Endothelial cell (in vitro differentiated cells): ENCODE measurements around the gene PATJ. TPM values are rescaled to one million over a fixed set of nuclear protein-coding genes. Genes with fewer than 3 reads are reported as not detected.
"Not testable (repeated sequence)": the region's sequence is repeated elsewhere in the genome, so short reads cannot be mapped to it uniquely, and the experiment has no call there.

ENCODE experiments used
- DNase-seq: peaks from one replicate; pipeline ENCODE4 v3.0.0; 2021; ENCODE audit warnings: low spot score
- H3K27ac Mint-ChIP-seq: one replicate; pipeline ENCODE4 v1.8.0; 2021; ENCODE audit warnings: mixed read lengths, inconsistent platforms; ENCODE audit not compliant: unreplicated experiment
- H3K27me3 Mint-ChIP-seq: one replicate; pipeline ENCODE4 v1.8.0; 2021; ENCODE audit warnings: mild to moderate bottlenecking, moderate library complexity, mixed read lengths, inconsistent platforms; ENCODE audit not compliant: unreplicated experiment
- H3K36me3 Mint-ChIP-seq: one replicate; pipeline ENCODE4 v1.8.0; 2021; ENCODE audit warnings: mild to moderate bottlenecking, low read depth, mixed read lengths, inconsistent platforms; ENCODE audit not compliant: unreplicated experiment
- H3K4me1 Mint-ChIP-seq: one replicate; pipeline ENCODE4 v1.8.0; 2021; ENCODE audit warnings: mild to moderate bottlenecking, mixed read lengths, inconsistent platforms; ENCODE audit not compliant: unreplicated experiment
- H3K4me3 Mint-ChIP-seq: one replicate; pipeline ENCODE4 v1.8.0; 2021; ENCODE audit warnings: mild to moderate bottlenecking, mixed read lengths, inconsistent platforms; ENCODE audit not compliant: unreplicated experiment
- H3K9me3 Mint-ChIP-seq: one replicate; pipeline ENCODE4 v1.8.0; 2021; ENCODE audit warnings: mixed read lengths, inconsistent platforms; ENCODE audit not compliant: unreplicated experiment
- CTCF ChIP-seq: fragments of 200-600 bp; sonication (generic); IDR thresholded peaks from one replicate; pipeline ENCODE4 v1.5.0; 2021; ENCODE audit warnings: antibody characterized with exemption; ENCODE audit not compliant: unreplicated experiment
- total RNA-seq: library from RNA; stranded (reverse); fragmentation: NEBNext Ultra II Directional; extraction: Animal tissue kit (Norgen Biotek cat#: 25700); gene quantifications from one replicate; pipeline ENCODE4 v1.2.1, GENCODE V29; 2021; ENCODE audit not compliant: unreplicated experiment

Gene PATJ
- total RNA-seq, 1 donor from 2014 or later = 13.9 TPM

- H3K27ac Mint-ChIP-seq = no peak overlapping the region
- TF ChIP-seq CTCF = no peak
- no peaks in the 10 kb centered on the region for H3K9me3 Mint-ChIP-seq
- H3K4me3 Mint-ChIP-seq = no peak overlapping the region
- DNase-seq = no peak
- no peaks in the 10 kb centered on the region for H3K4me1 Mint-ChIP-seq
- peaks cover 1% of the 10 kb centered on the region for H3K27me3 Mint-ChIP-seq
- no peaks in the 10 kb centered on the region for H3K36me3 Mint-ChIP-seq
Observed at GRCh38 chr1:61825393-61825792, 83.1 kb downstream of the PATJ start.

- H3K36me3 Mint-ChIP-seq = no peaks in the 10 kb centered on the region
- no peak for DNase-seq
- H3K27ac Mint-ChIP-seq = no peak overlapping the region
- H3K4me1 Mint-ChIP-seq = no peaks in the 10 kb centered on the region
- TF ChIP-seq CTCF = no peak
- H3K4me3 Mint-ChIP-seq = no peak overlapping the region
- H3K27me3 Mint-ChIP-seq = no peaks in the 10 kb centered on the region
- H3K9me3 Mint-ChIP-seq = no peaks in the 10 kb centered on the region
Observed at GRCh38 chr1:61828805-61829204, 86.5 kb downstream of the PATJ start.

DNA sequence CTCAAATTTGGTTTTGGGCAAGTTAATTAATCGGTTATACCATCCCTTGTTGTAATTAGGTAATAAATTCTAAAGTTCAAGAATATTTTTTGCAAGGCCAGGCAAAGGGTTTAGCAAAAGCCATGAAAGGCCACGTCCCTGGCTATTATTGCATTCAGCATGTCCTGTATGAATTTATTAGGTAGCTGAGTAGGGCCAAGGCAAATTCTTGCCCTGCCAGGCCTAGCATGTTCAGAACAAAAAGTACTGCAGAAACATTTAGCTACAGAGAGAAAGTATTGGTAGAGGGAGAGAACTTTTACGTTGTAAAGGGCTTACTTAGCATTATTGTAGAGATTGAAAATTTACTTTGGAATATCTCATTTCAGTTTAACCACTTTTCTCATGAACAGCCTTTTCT lies 94.4 kb downstream of the PATJ start:
- no peaks in the 10 kb centered on the region for H3K36me3 Mint-ChIP-seq
- no peak for DNase-seq
- no peaks in the 10 kb centered on the region for H3K27me3 Mint-ChIP-seq
- TF ChIP-seq CTCF = no peak
- H3K9me3 Mint-ChIP-seq = no peaks in the 10 kb centered on the region
- H3K4me1 Mint-ChIP-seq = no peaks in the 10 kb centered on the region
- H3K27ac Mint-ChIP-seq = no peak overlapping the region
- H3K4me3 Mint-ChIP-seq = no peak overlapping the region

DNA sequence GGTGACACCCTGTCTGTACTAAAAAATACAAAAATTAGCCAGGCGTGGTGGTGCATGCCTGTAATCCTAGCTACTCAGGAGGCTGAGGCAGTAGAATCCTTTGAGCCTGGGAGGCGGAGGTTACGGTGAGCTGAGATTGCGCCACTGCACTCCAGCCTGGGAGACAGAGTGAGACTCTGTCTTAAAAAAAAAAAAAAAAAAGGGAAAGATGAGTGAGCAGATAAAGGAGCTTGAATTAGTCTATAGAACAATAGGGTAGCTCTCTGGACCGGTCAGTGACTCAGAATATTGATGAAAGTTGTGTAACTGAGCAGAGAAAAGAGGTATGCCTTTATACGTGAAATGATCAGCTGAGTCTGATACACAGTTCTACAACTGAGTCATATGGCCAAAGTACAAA lies 95.3 kb downstream of the PATJ start:
- H3K27ac Mint-ChIP-seq, H3K4me1 Mint-ChIP-seq, H3K36me3 Mint-ChIP-seq, H3K9me3 Mint-ChIP-seq, DNase-seq, H3K4me3 Mint-ChIP-seq, H3K27me3 Mint-ChIP-seq: not testable (repeated sequence)

GRCh38 chr1:61839679-61840078 lies 97.4 kb downstream of the PATJ start:
- H3K9me3 Mint-ChIP-seq = no peaks in the 10 kb centered on the region
- H3K27ac Mint-ChIP-seq = no peak overlapping the region
- no peak overlapping the region for H3K4me3 Mint-ChIP-seq

More at GRCh38 chr1:61839679-61840078, 97.4 kb downstream of the PATJ start:
- Mint-ChIP-seq H3K4me1 (no peaks in the 10 kb centered on the region), H3K27me3 (no peaks in the 10 kb centered on the region), H3K36me3 (no peaks in the 10 kb centered on the region)
- DNase-seq = no peak
- no peak for TF ChIP-seq CTCF
